ENCODE results near the gene PRKAR1B. TPM values are rescaled to one million over a fixed set of nuclear protein-coding genes. Genes with fewer than 3 reads are reported as not detected.

PRKAR1B gene
- total RNA-seq, 1 donor from 2014 or later = 82.4 TPM

DNA sequence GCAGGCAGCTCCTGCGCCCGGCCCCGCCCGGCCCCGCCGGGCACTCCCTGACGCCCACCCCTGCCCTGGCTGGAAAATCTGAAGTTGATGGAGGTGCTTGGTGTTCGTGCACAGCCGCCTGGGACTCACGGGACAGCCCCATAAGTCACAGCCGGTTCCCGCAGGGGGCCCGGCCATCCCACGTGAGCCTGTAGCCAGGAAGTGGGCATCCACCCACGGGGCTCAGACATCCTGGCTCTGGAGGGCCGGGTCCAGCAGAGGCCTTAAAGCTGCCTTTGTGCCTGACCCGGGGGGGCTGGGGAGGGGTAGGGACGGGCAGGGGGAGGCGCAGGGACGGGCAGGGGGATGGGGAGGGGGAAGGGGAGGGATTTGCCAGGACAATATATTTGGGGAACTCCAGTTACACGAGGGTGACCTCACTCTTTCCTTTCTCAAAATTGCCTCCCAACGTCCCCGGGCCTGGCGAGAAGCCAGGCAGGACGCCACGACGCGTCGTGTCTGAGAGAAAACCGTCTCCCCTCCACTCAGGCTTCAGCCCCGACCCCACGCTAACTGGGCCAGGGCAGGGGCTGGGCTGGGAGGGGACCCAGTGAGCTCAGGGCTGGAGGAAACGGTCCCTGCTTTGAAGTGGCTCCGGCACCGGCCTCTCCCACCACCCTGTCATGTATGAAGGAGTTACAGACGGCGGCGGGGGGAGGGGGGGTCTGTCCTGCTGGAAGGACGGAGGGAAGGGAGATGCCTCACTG lies 125.3 kb downstream of the PRKAR1B start:
- peak; percentile 75 for DNase-seq

DNA sequence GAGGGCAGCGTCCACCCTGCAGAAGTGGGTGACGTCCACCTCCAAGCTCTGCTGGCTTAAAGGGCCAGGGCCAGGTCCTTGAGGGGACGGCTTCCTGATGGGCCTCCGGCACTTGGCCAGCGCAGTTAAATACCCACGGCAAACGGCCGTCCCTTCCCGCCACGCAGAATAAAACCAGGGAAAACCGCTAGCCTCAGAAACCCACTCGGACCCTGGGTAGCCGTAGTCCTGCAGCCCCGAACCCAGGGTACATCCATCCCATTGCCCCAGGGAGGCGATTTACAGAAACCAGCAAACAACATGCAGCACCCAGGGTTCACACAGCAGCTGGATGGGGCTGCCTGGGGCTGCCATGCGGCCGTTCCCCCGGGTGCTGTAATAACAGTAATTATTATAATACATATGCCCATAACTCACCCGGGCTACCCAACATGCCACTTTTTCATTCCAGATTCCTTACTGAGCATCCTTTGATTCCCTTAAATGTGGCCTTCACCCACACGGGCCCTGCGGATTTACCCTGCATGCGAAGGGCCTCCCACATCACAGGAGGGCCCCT lies 126.0 kb downstream of the PRKAR1B start:
- no peak for DNase-seq

DNA sequence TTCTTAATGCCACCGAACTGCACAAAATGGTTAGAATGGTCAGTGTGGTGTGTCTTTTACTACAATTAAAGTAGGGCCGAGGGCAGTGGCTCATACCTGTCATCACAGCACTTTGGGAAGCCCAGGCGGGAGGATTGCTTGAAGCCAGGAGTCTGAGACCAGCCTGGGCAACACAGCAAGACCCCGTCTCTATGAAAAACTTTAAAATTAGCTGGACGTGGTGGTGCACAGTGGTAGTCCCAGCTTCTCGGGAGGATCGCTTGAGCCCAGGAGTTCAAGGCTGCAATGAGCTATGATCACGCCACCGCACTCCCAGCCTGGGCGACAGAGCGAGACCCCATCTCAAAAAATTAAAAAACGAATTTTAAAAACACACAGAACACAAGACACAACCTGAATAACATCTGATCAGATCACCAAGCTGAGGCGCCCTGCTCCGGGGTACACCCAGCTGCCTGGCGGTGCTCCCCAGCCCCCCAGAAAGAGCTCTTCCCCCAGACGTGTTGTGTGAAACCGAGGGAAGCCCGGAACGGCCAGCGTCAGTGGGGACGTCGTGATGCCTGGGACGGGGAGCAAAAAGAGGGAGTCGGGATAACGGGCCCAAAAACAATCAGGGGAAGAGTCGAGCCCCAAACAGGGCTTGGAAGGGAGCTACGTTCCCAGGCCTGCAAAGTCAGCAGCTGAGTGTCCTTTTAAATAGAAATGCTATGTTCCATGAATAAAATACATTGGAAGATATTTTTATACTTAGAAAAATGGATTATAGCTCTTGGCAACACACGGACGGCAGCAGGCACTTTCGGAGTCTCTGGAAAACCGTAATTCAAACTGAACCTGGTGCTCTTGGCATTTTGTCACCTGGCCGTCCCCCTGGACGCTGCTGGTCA lies 126.7 kb downstream of the PRKAR1B start:
- DNase-seq = no peak

DNA sequence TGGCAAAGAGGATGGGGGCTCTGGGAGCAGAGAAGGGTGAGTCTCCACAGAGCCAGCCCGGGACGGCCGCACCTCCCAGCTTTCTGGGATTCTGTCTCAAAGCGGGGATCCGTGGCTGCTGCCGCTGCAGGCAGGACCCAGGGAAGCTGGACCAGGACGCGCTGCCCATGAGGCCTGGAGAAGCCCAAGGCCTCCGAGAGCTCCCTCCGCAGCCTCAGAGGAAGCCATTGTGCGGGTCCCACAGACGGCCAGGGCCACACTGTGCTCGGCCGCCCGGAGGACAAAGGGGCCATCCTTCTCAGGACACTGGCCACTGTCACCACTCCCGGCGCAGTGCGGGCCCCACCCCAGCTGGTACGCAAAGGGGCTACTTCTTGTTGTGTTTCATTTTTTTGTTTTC lies 128.2 kb downstream of the PRKAR1B start:
- no peak for DNase-seq

DNA sequence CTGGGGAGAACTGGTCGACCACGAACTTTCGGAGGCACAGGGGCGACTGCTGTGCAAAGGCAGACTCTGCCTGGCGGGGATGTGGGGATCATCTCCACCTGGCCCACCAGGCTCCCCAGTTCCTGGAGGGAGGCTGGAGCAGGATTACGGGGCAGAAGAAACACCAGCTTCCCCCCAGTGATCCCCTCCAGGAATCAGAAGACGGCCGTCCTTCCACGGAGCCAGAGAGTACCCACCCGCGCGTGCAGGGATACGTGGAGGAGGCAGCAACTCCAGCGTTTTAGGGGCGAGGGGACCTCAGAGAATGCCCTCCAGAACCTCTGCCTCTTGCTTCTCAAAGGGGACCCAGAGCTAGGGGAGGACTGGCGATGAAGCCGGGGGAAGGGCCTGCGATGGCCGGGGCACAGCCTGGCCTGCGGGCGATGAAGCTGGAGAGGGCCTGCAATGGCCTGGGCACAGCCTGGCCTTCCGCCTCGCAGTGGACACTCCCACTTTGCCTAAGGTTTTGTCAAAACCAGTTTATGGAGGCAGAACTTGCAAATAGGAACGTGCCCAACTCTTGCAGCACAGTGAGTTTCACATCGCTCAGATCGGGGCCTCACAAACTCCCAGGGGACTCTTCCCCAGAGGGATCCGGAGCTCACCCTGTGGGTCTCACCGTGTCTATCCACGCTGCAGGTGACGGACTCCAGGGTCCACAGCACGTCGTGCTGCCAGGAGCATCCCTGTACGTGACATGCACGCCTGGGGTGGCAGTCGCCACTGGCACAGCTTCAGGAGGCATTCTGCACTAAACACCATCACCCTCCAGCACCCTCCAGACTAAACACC lies 129.5 kb downstream of the PRKAR1B start:
- DNase-seq = no peak

DNA sequence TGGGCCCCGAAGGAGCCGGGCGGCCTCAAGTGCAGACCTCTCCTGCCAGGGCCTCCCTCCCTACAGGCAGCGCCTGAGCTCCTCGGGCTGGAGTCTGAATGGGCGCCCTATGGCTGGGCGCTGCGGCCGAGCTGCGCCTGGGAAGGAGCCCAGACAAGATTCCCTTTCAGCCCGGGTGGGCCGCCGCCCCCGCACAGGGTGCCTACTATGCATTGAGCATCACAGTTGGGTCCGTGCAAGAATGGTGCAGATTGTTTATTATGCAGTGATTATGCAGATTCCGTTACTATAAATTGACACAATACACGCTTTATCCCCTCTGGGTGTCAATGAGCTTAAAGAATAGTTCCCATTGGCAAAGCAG lies 130.3 kb downstream of the PRKAR1B start:
- no peak for DNase-seq

DNA sequence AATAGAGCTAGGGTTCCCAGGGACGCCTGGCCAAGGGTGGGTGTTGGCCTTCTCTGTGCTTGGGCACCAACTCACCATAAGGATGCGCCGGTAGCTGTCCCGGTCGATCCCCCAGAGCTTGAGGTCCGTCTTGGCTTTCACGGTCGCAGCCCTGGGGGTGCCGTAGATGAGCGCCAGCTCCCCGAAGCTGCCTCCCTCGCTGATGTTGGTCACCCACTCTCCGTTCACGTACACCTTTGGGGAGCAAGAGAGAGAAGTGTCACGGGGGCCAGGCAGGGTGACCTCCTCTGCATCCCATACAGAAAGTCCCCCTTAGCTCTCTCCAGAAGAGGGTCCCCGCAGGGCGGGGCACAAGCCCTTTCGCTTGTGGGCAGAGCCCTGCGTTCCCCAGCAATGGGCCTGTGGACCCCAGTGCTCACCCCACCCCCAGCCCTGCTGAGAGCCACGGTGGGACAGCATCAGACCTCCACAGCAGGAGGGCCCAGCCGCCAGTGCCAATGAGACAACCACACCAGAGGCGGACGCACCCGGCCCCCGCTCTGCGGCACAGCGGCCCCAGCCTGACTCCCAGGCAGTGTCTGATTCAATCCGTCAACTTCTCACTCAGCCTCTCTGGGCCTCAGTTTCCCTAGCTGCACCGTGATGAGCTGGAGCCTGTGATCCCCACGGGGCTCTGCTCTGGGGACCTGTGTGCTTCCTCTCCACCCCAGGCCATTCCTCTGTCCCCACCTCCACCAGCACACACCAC lies 130.8 kb downstream of the PRKAR1B start:
- no peak for DNase-seq

DNA sequence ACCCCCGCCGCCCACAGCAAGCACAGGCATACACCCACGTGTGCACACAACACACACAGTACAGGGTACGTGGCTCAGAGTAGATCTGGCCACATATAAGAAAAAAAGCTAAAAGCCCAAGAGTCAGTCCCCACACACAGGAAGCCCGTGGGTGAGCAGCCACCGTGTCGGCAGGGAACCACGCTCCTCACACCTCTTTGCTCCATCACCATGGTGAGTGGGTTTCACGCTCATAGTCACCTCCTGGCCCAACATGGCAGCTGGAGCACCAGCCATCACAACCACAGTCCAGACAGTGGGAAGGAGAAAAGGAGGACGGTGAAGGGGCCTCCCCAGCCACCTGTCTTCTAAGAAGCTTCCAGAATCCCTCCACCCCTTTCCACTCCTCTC lies 131.5 kb downstream of the PRKAR1B start:
- no peak for DNase-seq

DNA sequence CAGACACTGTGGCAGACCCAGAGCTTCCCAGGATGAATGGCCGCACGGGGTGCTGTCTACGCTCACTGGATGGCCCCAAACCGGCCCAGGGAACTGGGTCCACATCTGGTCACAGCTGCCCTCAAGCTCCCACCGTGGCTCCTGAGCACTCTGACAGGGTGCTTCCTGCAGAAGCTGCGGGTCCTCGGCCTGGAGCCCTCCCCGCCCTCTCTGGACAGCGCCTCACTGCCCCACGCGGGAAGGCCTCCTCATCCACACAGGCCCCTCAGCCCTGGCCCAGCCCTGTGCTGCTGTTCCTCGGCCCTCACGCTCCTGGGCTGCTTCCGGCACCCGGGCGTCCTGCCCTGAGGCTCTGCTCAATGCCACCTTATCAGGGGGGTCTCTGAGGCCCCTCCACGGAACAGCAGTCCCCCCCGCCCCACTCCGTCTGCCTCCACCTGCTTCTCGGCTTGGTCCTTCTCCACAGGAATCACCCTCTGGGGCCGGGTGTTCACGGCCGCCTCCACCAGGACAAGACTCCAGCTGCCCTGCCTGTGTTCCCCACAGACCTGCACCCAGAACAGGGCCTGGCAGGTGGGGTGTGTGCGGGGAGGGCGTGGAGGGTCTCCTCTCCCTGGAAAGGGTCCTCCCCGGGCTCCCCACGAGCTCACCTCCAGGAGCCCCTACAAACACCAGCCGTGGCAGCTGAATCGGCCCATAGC lies 132.0 kb downstream of the PRKAR1B start:
- DNase-seq = no peak

DNA sequence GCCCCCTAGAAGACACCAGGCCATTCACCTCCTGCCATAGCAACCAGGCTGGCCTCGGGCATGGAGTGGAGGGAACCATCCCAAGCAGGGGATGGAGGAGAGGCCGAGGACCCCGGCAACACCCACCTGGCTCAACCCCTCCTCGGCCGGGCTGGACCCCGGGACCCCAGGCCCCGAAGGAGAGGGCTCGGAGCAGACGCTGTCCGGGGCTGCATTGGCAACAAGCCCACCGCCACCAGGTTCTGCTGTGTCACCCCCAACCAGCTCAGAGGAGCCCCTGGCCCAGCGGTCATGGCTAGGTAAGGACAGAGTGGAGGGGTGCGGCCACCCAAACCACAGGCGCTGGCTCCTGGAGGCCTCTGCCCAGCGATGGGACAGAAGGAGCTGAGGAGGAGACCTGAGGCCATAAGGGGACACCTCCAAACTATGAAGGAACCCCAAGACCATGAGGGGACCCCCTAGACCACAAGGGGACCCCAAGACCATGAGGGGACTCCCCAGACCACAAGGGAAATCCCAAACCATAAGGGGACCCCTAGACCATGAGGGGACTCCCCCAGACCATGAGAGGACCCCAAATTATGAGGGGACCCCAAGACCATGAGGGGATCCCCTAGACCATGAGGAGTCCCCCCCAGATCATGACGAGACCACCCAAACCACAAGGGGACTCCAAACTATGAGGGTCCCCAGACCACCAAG lies 132.7 kb downstream of the PRKAR1B start:
- DNase-seq = no peak

DNA sequence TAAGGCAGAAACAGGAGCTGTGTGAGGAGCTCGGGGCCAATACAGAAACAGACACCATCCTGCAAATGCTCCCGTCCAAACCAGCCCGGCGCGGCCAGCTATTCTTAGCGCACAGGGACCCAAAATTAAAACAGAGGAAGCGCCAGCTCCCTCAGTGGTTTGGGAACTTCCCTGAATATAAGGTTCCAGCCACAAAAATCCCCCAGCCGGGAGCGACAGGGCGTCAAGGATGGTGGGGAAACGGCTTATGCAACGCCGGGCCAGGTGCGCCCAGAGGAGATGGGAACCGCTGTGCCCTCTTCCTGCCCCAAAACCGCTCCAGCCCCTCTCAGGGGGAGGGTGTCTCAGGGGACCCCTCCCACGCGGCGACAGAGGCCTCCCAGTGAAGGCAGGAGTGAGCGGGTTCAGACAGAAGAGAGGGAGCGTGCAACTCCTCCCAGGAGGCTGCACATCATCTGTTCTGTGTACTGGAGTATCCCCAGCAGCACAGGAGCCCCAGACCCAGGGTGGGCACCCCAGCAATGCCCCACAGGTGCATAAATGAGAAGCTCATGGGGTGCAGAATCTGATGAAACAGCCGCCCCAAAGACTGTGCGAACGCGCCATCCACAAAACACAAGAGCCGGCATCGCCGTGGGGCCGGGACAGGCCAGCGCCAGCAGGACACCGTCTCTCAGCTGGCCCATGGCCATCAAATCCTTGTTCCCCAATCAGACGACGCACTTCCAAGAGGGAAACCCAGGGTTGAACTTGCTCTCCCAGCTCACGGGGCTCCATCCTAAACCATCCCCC lies 133.6 kb downstream of the PRKAR1B start:
- no peak for DNase-seq

DNA sequence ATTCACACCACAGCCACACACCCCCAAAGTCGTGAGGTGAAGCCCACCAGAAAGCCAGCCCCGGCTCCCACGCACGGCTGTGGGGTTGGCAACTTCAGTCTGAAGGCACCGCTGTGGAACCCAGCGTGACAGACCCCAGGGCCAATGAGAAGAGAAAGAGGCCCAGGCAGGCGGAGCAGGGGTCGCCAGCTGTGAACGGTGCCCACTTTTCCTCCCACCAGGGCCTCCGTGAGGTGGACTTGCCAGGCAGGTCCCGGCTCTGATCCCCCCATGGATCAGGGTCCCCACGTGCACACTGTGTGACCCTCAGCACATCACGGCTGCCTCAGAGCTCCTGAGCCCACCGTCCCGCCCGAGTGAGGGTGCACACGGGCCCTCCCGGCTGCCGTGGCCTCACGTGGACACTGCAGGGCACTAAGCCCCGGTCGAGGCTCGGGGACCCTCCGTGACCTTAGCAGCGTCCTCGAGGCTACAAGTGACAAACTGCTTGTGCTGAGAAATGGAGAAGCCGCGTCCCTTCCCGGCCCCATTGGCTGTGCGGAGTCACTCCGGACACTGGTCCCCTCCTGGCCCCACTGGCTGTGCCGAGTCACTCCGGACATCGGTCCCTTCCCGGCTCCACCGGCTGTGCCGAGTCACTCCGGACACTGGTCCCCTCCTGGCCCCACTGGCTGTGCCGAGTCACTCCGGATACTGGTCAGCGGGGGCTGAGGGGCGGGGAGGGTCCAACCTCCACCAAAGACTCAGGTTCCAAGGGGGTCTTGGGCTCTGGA lies 135.0 kb downstream of the PRKAR1B start:
- DNase-seq = no peak

DNA sequence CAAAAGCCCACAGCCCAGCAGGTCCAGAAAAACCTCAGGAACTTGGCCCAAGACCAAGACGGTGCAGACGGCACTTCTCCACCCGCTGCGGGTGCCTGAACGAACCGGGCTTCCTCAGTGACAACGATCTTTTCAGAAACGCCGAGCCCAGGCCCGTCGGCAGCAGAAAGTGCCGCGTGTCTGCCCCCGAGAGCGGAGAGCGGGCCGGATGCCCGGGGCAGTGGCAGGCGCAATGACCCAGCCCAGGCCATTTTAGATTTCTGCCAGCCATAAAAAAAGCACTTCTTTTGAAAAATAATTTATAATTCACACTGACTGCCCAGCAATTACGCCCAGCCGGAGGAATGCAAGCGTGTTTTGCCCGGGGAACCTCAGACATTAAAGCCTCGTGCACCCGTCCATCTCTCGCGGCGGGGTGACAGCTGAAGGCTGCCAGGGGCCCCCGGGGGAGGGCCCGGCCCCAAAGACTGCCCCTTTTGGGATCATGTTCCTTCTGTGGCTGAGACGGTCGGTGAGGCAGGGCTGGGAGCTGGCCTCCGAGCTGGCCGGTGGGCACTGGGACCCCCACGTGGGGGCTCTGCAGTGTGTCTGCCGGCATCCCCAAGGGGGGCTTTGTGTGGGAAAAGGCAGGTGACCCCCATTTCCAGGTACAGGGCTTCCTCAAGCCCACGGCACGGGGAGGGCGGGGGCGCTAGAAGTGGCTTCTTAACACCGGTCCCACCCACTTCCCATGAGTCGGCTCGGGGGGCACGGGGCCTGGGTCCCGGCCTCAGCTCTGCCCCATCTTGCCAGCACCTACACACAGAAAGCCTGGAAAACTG lies 136.1 kb downstream of the PRKAR1B start:
- DNase-seq = no peak

DNA sequence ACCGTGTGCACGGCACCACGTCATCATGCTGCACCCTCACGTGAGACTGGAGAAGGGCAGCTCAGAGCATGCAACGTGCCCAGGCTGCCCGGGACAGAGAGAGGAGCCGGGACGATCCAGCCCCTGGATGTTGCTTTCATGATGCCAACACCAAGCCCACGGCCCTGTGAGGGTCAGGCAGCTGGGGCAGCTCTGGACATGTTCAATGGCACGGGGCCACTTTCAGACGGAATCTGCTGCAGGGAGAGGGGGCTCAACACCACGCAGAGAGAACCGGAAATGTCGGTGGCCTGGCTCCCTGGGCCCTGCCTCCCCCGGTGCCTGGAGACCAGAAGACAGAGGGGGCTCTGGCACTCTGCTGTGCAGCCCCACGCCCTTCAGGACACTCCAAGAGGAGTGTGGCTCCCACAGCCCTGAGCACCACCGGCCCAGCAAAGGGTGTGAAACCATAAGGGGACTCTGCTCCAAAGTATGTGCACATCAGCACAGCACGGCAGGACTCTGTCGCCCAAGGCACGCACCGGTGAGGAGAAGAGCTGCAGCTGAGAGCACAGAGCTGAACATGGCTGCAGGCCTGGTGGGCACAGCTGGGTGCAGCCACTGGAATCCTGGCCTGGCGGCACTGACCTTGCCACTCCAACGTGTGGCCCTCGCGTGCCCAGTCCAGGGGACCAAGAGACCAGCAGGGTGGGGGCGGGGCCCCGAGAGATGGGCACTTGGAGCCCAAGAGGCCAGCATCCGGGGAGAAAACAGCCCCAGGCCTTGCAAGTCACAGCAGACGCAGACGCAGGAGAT lies 137.1 kb downstream of the PRKAR1B start:
- no peak for DNase-seq

DNA sequence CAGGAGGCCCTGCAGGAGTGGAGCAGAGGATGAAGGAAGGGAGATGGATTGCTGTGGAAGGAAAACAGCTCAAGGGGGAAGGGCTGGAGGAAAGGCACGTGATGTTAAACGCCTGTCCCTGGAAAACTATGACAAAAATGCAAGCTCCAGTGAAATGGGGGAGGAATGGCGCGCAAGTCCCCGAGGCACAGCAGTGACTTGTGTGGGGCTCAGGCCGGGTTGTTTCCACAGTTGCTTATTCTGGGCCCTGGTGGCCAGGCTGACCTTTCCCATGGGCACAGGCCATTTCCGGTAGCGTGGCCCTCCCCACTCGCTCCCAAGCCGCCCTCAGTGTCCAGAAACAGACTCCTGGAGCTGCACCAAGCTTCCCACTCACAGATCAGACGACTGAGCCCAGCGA lies 139.3 kb downstream of the PRKAR1B start:
- DNase-seq = no peak

DNA sequence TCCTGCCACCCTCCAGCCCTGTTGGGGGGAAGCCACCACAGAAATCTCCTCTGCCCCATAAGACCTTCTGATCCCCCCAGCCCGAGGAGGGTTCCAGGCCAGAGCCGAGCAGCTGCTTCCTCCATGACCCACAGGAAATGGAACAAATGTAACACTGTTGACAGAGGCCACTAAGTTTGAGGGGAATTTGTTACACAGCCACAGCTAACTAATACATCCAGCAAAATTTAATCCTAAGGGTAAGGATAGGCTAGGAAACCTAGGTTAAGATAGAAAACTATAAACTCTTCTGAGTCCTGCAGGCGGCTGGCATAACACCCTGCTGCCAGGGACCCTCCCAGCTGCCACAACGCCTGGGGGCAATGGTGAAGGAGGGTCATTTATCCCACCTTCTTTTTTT lies 140.6 kb downstream of the PRKAR1B start:
- no peak for DNase-seq

DNA sequence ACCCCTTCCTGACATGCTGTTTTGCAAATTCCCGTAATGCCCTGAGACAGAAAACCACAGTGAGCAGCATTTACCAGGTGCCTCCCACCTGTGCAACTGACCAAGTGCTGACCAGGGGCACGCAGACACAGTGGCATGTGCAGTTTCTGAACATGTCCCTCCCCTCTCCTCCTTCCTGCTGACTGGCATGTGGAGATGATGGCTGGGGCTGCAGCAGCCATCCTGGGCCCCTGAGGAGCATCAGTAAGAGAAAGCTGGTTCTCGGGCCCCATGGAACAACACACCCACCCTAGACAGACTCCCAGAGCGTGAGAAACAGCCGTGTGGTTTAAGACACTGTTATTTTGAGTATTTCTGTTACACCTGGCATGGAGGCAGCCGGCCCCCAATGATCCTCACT lies 141.2 kb downstream of the PRKAR1B start:
- no peak for DNase-seq

Data from dermis blood vessel endothelial cell (primary cell).